HepG2 (cell line): Measurements from ENCODE around the gene FCER1G. TPM values are rescaled to one million over a fixed set of nuclear protein-coding genes. Genes with fewer than 3 reads are reported as not detected.

Experiments used
- CREBL2 ChIP-seq: sonication (generic); formaldehyde crosslinking; IDR thresholded peaks from 2 replicates; pipeline ENCODE4 v1.8.1; 2023; ENCODE audit warnings: missing genetic modification reagents, mild to moderate bottlenecking, borderline replicate concordance
- ELK4 ChIP-seq: sonication (generic); formaldehyde crosslinking; IDR thresholded peaks from 2 replicates; pipeline ENCODE4 v1.9.0; 2021; ENCODE audit warnings: missing genetic modification reagents, borderline replicate concordance
- FOXA1 ChIP-seq, 2 experiments: fragments of 450-650 bp in 1 of 2; sonication (generic) in 1 of 2; formaldehyde crosslinking in 1 of 2; IDR thresholded peaks; 2 replicates each; pipeline versions ENCODE4 v1.4.0 to v1.6.1; 2016 to 2020; ENCODE audit warnings: missing genetic modification reagents in 1 of 2
- JUND ChIP-seq: sonication (generic); formaldehyde crosslinking; IDR thresholded peaks from 2 replicates; pipeline ENCODE4 v1.8.0; 2022; ENCODE audit warnings: mild to moderate bottlenecking, missing genetic modification reagents
- KDM3A ChIP-seq: IDR thresholded peaks from 2 replicates; pipeline ENCODE4 v1.6.1; 2018; ENCODE audit warnings: low read depth, missing compliant biosample characterization
- KDM5B ChIP-seq: sonication (generic); formaldehyde crosslinking; IDR thresholded peaks from 2 replicates; pipeline ENCODE4 v1.4.0; 2020; ENCODE audit warnings: missing genetic modification reagents, mild to moderate bottlenecking, borderline replicate concordance
- KLF11 ChIP-seq: IDR thresholded peaks from 2 replicates; pipeline ENCODE4 v1.6.1; 2016; ENCODE audit warnings: missing compliant biosample characterization
- MLLT10 ChIP-seq: sonication (generic); formaldehyde crosslinking; IDR thresholded peaks from 2 replicates; pipeline ENCODE4 v1.4.0; 2020; ENCODE audit warnings: missing genetic modification reagents
- MXI1 ChIP-seq: IDR thresholded peaks from 3 replicates; pipeline ENCODE4 v1.6.1; 2012; ENCODE audit warnings: low read depth, low read length, inconsistent platforms, borderline replicate concordance
- ONECUT2 ChIP-seq: sonication (generic); formaldehyde crosslinking; IDR thresholded peaks from 2 replicates; pipeline ENCODE4 v1.4.0; 2020; ENCODE audit warnings: missing genetic modification reagents
- PBX2 ChIP-seq: IDR thresholded peaks from 2 replicates; pipeline ENCODE4 v1.6.1; 2016; ENCODE audit warnings: control low read depth
- RFXANK ChIP-seq: IDR thresholded peaks from 2 replicates; pipeline ENCODE4 v1.6.1; 2016
- SIN3B ChIP-seq: fragments of 150-350 bp; IDR thresholded peaks from 2 replicates; pipeline ENCODE4 v1.6.1; 2014; ENCODE audit warnings: low read length
- SMARCE1 ChIP-seq: fragments of 450-650 bp; IDR thresholded peaks from 2 replicates; pipeline ENCODE4 v1.6.1; 2017; ENCODE audit warnings: borderline replicate concordance
- SP5 ChIP-seq: IDR thresholded peaks from 2 replicates; pipeline ENCODE4 v1.6.1; 2016; ENCODE audit warnings: low read depth, borderline replicate concordance
- TFAP4 ChIP-seq: sonication (generic); IDR thresholded peaks from 2 replicates; pipeline ENCODE4 v1.6.1; 2016; ENCODE audit warnings: low read depth, borderline replicate concordance
- TP53 ChIP-seq: sonication (generic); formaldehyde crosslinking; conservative IDR thresholded peaks from 2 replicates; pipeline ENCODE4 v1.4.0; 2020; ENCODE audit warnings: missing genetic modification reagents
- ZFP36 ChIP-seq: fragments of 150-350 bp; IDR thresholded peaks from 2 replicates; pipeline ENCODE4 v1.6.1; 2018; ENCODE audit warnings: borderline replicate concordance, low read length, low read depth; ENCODE audit not compliant: partially characterized antibody
- ZNF251 ChIP-seq: sonication (generic); formaldehyde crosslinking; IDR thresholded peaks from 2 replicates; pipeline ENCODE4 v1.9.0; 2021; ENCODE audit warnings: mild to moderate bottlenecking, missing genetic modification reagents
- ZNF44 ChIP-seq: sonication (generic); formaldehyde crosslinking; IDR thresholded peaks from 2 replicates; pipeline ENCODE4 v1.5.1; 2020; ENCODE audit warnings: mild to moderate bottlenecking, missing genetic modification reagents
- ZNF619 ChIP-seq: sonication (generic); formaldehyde crosslinking; IDR thresholded peaks from 2 replicates; pipeline ENCODE4 v1.4.0; 2020; ENCODE audit warnings: mild to moderate bottlenecking, missing genetic modification reagents
- ZNF782 ChIP-seq: sonication (generic); formaldehyde crosslinking; IDR thresholded peaks from 2 replicates; pipeline ENCODE4 v1.4.0; 2020; ENCODE audit warnings: missing genetic modification reagents, mild to moderate bottlenecking, borderline replicate concordance
- ZNF850 ChIP-seq: sonication (generic); formaldehyde crosslinking; conservative IDR thresholded peaks from 2 replicates; pipeline ENCODE4 v1.9.0; 2021; ENCODE audit warnings: mild to moderate bottlenecking, missing genetic modification reagents
- ZNF883 ChIP-seq: sonication (generic); formaldehyde crosslinking; IDR thresholded peaks from 2 replicates; pipeline ENCODE4 v1.5.1; 2020; ENCODE audit warnings: mild to moderate bottlenecking, missing genetic modification reagents; ENCODE audit errors: not compliant biosample characterization
- polyA plus RNA-seq, 8 experiments: library from polyadenylated mRNA; depleted of rRNA in 3 of 8; stranded (reverse) in 7 of 8; unstranded in 1 of 8; fragments of >200 nt; fragmentation: Illumina TruSeq in 4 of 8; extraction: Trizol in 4 of 8; gene quantifications; 2 replicates each; pipeline versions ENCODE4 v1.2.1 to v1.2.3, GENCODE V29; 2011 to 2016; ENCODE audit warnings: low read depth in 4 of 8, missing spikeins in 1 of 8, mixed read lengths in 1 of 8; ENCODE audit not compliant: insufficient read depth in 1 of 8
- total RNA-seq, 5 experiments: library from RNA; depleted of rRNA; stranded (reverse); fragments of >200 nt; fragmentation: Illumina TruSeq; extraction: Trizol; gene quantifications; 2 replicates each; pipeline ENCODE4 v1.2.3, GENCODE V29; 2016; ENCODE audit warnings: low read depth in 1 of 5
- TF ChIP-seq, protein P1 (sequence below): sonication (generic); formaldehyde crosslinking; IDR thresholded peaks from 2 replicates; pipeline ENCODE4 v1.5.0; 2020; ENCODE audit warnings: missing genetic modification reagents
- TF ChIP-seq, protein P2 (sequence below): sonication (generic); formaldehyde crosslinking; IDR thresholded peaks from 2 replicates; pipeline ENCODE4 v1.4.0; 2020; ENCODE audit warnings: missing genetic modification reagents

FCER1G gene
- total and polyA plus RNA-seq, 2 of the 13 experiments (the other 11 are each of a cell fraction or from before 2014, with no cell fraction given), result 1.3 to 6.4 TPM

GRCh38 chr1:161218301-161219077 lies 3.4 kb downstream of the FCER1G start (continued):
- no peak for TF ChIP-seq ZNF619 (CRISPR knock-in tag)
- no peak for TF ChIP-seq ONECUT2
- no peak for TF ChIP-seq ZFP36
- no peak for TF ChIP-seq ZNF44 (CRISPR knock-in tag)
- TF ChIP-seq KDM5B (CRISPR knock-in tag), result no peak
- no peak for TF ChIP-seq ELK4 (CRISPR knock-in tag)
- no peak for TF ChIP-seq CREBL2 (CRISPR knock-in tag)
- TF ChIP-seq, protein P1, sequence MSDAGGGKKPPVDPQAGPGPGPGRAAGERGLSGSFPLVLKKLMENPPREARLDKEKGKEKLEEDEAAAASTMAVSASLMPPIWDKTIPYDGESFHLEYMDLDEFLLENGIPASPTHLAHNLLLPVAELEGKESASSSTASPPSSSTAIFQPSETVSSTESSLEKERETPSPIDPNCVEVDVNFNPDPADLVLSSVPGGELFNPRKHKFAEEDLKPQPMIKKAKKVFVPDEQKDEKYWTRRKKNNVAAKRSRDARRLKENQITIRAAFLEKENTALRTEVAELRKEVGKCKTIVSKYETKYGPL (CRISPR knock-in tag), result no peak
- TF ChIP-seq RFXANK, result no peak
- TF ChIP-seq SMARCE1, result no peak
- peak; percentile 85 for TF ChIP-seq TFAP4
- no peak for TF ChIP-seq MLLT10 (CRISPR knock-in tag)
- TF ChIP-seq SP5 (CRISPR knock-in tag), result peak; percentile 99
- TF ChIP-seq ZNF782 (CRISPR knock-in tag), result no peak
- no peak for TF ChIP-seq KDM3A (CRISPR knock-in tag)
- no peak for TF ChIP-seq KLF11
- TF ChIP-seq JUND (CRISPR knock-in tag), result peak; percentile 35
- no peak for TF ChIP-seq ZNF850 (CRISPR knock-in tag)
- TF ChIP-seq MXI1, result peak; percentile 12; the same call in 1 of the 3 replicates
- no peak for TF ChIP-seq TP53
- TF ChIP-seq ZNF883 (CRISPR knock-in tag), result no peak
- TF ChIP-seq ZNF251 (CRISPR knock-in tag), result no peak
- TF ChIP-seq, protein P2, sequence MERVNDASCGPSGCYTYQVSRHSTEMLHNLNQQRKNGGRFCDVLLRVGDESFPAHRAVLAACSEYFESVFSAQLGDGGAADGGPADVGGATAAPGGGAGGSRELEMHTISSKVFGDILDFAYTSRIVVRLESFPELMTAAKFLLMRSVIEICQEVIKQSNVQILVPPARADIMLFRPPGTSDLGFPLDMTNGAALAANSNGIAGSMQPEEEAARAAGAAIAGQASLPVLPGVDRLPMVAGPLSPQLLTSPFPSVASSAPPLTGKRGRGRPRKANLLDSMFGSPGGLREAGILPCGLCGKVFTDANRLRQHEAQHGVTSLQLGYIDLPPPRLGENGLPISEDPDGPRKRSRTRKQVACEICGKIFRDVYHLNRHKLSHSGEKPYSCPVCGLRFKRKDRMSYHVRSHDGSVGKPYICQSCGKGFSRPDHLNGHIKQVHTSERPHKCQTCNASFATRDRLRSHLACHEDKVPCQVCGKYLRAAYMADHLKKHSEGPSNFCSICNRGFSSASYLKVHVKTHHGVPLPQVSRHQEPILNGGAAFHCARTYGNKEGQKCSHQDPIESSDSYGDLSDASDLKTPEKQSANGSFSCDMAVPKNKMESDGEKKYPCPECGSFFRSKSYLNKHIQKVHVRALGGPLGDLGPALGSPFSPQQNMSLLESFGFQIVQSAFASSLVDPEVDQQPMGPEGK, result peak; percentile 91
- TF ChIP-seq SIN3B, result no peak
- no peak for TF ChIP-seq PBX2 (CRISPR knock-in tag)
- TF ChIP-seq FOXA1 (IDR thresholded peaks at IDR 0.05), result no peak
- peak; percentile 88 for TF ChIP-seq FOXA1 (CRISPR knock-in tag; IDR thresholded peaks at IDR 0.05)
